Islet of Langerhans (tissue), 1 donor: ENCODE measurements around the gene NCKAP1.
A peak's percentile ranks its signal among the peaks of the same experiment; 100 is the strongest.
"Not testable (repeated sequence)": the region's sequence is repeated elsewhere in the genome, so short reads cannot be mapped to it uniquely, and the experiment has no call there.

Experiments used
- FAIRE-seq: peaks from one replicate; lab custom pipeline; 2011; peaks lifted over from hg19 to GRCh38; lab: Jason Lieb, UNC

NCKAP1 gene

DNA sequence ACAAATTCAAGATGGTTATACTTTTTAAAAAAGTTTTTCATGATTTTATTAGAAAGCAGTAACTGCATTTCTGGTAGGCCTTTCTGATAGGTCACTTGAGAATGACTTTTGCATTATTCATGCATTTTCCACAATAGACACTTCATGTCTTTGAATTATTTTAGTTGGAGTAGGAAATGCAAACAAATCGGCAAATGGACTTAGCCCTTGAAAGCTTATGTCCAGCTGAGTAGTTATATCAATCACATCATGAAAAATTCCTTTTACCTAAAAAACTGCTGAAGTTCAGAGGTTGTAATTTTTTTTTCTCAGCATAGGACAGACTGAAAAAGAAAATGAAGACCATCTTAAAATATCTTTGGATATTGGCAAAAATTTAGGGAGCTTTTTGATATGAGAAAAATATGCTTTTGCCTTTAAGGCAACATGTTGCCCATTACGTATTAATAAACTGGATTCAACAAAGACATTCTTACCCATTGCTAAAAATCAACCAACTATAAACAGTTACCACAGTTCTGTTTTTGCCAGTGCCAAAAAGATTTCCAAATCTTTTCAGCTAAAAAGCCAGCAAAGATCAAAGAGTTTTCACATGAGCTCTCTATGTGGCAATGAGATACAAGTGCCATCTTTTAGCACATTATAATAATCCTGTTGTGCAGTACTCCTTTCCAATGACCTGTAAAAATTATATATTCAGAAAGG, 126.3 kb downstream of the NCKAP1 start:
- FAIRE-seq: peak; percentile 21

DNA sequence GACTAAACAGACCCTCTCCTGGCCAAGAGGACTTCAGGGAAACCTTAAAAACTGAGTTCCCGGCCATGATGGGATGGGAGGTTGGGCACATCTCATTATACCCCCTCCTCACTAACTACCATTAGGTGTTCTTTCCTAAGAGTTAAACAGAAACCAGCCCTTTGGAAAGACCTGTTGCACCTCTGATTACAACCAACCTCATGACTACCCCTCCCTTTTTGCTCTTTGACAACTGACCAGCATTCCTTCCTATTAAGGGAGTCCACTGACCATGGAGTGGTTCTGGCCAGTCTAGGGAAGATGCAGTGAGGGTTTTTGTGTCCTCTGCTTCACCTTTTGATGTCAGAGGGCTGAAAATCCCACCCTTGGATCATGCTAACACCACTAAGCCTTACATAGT, 127.3 kb downstream of the NCKAP1 start:
- FAIRE-seq: no peak

DNA sequence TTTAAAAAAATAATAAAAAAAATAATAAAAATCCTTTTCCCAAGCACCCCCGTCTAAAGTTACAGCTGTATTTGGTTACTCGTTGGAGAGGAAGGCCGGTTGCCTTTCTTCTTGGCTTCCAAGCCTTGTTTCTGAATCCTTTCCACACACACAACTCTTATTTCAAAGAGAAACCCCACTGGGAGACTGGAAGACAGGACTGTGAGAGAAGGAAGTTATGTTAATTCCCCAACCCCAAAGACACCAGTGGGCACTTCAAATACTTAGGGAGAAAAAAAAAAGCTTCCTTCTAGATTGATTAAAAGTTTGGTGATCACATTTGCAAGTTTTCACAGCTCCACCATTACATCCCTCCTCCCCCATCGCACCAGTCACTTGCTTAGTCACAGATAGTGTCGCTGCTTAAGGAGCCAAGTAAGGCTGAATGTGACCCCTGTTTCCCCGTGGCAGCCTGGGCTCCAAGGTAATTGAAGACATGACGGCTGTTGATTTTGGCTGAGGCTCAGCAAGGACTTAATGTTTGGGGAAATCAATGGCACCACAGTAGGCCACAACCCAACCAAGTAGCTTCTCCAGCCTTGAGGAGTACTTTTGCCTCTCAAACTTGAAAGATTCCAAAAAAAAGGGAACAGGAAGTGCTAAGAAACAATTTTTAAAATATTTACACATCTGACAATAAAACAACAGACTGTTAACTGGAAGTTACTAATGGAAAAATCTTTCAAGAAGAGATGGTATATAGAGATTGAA, 131.0 kb downstream of the NCKAP1 start:
- FAIRE-seq: no peak

DNA sequence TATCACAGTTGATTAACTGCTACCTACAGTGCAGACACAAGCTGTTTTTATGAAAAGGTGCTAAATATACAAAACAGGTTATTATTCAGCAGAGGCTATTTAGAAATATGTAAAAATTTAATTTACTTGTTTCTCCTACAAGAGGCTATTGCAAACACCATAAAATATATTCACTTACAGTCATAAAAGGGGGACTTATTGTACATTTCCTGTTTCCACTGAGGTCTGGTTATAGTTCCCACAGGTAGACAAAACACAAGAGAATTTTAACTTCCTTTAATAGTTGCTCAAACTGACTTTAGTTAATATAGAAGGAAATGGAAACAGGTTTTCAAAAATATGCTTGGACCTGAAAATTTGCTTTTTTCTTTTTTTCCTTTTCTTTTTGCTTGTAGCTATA, 131.8 kb downstream of the NCKAP1 start:
- FAIRE-seq: no peak

DNA sequence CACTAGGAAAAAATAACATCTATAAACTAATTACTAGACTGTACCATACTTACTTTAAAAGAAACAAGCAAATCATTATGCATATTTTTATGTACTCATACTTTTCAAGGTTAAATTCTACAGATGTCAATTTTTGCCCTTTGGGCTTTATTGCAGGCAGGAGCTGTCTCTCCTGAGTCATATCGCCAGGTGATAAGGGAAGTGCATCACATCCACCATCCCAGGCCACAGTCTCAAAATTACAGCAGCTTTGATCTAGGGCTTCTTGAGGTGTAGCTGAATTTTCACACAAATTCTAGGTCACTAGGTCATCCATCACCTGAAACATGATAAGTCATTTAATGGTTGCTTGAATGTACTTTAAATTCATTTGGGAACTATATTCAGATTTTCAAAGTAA, 133.4 kb downstream of the NCKAP1 start:
- no peak for FAIRE-seq

DNA sequence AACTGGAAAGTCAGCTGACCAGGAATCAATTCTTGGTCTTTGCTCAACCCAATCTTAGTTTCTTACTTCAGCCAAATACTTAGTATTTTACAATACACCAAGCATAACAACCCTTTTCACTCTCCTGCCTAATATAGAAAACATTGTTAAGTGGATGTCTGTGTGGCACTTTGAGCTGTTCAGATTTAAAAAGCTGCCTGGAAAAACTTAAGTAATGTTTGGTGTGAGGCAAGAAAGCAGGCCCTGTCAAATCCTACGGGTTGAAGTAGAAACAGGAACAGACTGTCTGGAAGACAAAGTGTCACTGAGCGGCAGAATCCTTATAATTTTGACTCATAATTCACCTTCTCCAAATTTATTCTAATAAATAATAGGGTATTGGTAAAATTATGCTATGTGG, 134.7 kb downstream of the NCKAP1 start:
- FAIRE-seq: no peak

DNA sequence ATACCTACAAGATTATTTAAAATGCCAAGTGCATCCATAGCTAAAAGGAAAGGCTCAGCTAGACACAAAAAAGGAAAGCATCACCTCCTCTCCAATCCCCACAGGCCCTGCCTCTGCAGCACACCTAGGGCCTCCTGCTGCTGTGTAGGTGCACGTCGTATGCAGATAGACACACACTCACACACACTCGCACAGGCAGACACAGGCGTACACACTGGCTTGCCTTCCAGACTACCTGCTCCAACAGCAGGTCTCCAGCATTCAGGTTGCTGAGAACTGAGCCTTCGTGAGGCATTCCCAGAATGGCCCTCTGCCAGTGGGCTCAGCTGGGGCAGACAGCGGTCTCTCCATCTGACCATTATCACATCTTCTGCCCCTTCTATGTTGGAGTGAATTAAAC, 136.5 kb downstream of the NCKAP1 start:
- no peak for FAIRE-seq

DNA sequence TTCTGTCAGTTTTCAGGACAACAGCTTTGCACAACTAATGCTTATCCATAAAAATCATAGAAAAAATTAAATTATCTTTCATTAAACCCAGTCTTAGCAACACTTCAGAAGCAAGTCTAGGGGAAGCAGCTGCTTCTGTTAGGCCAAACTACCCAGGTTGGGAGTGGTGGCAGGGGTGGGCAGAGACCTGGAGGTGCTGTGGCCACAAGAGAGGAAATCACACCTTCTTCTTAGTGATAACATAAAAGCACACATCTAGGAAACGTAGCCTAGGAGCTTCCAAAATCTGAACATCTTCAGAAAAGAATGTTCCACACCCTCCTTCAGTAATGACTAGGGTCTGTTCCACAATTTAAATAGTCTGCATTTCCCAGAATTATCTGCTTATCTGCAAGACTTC, 139.5 kb downstream of the NCKAP1 start:
- no peak for FAIRE-seq

DNA sequence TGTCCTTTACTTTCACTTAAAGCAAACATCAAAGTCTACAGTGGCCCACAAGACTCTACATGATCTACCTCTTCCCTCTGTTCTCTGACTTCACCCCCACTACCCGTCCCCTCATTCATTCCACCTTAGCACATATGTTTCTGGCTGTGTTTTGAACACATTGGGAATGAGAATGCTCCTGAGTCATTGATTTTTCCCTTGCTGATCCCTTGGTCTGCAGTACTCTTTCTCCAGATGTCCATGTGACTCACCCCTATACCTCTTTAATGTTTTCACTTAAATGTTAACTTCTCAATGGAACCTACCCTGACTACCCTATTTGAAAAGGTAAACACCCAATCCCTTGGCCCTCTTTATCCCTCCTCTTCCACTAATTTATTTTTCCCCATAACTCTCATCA, 141.1 kb downstream of the NCKAP1 start:
- no peak for FAIRE-seq

DNA sequence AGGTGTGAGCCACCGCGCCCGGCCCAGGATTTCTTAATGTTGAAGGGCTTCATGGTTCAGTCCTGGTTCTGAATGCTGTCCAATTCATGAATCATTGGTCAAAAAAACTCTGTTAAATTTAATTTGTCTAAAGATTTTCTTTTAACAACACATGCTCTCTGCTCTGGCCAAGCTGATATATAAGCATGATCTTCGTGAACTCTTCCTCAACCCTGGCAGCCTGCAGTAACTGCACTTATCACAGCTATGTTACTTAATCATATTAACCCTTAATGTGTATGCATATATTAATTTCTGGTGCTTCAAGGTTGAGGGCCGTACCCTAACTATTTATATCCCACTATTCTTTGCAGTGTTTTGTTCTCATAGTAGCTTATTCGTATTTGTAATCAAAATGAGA, 142.5 kb downstream of the NCKAP1 start:
- FAIRE-seq: no peak

DNA sequence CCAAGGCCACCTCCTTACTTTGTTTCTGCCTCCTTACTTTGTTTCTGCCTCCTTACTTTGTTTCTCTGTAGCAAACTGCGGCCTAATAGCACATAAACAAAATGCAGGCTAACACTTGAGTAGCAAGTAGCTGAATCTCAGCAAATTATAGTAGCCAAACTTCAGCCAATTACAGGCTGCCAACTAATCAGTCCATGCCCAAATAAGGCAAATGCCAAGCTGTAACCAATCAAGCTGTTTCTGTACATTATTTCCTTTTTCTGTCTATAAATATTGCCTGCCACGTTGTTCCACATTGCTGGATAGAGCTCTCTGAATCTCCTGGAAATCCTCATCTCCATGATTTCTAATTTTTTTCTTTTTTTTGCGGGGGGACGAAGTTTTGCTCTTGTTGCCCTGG, 143.1 kb downstream of the NCKAP1 start:
- no peak for FAIRE-seq

DNA sequence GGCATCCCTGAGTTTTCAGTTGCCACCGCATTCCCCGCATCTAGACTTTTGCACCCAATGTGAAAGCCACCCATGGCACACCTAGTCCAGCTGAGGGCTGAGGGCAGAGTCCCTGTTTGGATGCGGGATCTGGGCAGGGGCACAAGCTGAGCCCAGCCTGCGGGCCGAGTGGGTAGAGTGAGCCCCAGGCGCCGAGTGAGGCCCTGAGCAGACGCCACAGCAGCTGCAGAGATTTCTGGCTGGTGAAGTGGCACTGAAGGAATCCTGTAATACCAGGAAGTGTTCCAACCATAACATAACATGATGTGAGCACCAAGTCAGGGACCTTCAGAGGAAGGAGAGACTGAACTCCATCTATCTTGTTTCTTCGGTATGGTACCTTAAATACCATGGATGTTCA, 144.1 kb downstream of the NCKAP1 start:
- FAIRE-seq: no peak

DNA sequence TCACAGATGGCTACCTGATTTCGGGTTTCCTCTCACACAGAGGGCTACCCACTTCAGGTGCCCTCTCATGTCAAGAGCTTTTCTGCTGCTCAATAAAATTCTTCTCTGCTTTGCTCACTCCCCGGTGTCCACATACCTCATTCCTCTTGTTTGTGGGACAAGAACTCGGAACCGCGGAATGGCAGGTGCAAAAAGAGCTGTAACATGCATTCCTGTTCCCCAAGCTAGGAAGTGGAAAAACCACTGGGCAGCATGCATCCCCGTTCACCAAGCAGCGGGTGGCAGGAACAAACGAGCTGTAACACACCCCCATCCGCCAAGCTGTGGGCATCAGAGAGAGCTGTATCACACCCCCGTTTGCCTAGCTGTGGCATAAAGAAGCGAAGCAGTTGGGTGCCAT, 144.6 kb downstream of the NCKAP1 start:
- no peak for FAIRE-seq

DNA sequence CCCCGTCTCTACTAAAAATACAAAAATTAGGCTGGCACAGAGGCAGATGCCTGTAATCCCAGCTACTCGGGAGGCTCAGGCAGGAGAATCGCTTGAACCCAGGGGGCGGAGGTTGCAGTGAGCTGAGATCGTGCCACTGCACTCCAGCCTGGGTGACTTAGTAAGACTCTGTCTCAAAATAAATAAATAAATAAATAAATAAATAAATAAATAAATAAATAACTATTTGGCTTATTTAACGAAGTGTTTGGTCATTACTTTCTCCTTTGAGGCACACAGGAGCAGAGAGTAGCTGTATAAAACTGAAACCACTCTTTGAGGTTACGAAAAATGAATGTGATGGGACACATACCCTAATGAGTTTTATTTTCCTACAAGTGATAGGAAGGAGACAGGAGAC, 145.2 kb downstream of the NCKAP1 start:
- FAIRE-seq: not testable (repeated sequence)

DNA sequence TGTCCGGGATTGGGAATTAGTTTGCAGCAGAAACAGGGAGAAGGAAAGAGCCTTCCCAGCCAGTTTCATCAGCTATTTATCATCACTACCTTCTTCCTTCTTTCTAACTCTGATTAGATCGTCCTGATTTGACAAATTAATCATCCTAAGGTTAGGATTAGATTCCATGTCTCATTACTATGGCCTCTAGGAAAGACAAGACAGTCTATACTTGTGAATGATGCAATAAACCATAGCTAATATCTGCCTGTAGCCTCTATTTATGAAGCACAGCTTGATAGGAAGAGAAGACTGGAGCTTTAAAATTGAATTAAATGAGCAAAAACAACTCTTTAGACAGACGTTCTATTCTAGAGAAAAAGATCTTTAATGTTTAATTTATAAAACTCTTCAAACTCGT, 146.6 kb downstream of the NCKAP1 start:
- FAIRE-seq: no peak

DNA sequence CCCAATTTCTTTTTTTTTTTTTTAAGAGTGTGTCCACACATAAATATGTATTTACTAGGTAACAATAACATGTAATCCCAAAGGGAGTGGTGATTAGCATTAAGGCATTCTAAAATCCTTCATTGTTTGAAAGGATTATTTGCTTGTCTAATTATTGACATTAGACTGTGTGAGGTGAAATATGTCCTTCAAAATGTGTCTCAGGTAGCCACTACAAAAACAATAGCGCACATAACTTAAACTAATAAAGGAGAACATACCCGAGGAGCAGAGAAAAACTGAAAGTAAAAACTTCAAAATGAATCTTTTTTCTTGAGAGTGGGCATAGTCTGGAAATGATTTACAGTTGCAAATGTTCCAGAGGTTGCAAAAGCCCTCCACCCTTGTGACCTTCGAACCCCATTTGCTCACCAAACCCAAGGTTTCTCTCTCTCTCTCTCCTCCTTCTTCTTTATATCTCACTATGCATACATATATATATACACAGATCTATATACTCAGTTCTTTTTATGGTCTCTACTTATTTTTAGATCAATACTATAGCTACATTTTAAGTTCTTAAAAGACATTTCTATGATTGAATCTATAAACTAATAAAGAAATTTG, 147.4 kb downstream of the NCKAP1 start:
- FAIRE-seq: no peak

DNA sequence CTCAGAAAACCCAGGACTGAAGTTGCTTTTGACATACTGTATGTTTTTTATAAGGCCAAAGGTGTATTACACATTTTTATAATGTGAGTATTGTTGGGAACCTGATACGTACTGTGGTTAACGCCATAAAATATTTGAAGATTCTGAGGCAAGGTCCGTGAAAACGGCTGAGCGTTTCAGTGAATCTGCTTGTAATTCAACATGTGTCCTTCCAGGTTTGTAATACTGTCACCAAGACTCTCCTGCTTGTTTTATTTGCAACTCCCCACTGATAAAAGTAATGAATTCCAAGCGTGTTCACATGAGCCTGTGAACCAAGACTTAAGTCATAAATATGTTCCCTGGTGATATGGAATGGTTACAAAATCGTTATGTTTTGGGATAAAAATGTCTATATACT, 148.0 kb downstream of the NCKAP1 start:
- no peak for FAIRE-seq

DNA sequence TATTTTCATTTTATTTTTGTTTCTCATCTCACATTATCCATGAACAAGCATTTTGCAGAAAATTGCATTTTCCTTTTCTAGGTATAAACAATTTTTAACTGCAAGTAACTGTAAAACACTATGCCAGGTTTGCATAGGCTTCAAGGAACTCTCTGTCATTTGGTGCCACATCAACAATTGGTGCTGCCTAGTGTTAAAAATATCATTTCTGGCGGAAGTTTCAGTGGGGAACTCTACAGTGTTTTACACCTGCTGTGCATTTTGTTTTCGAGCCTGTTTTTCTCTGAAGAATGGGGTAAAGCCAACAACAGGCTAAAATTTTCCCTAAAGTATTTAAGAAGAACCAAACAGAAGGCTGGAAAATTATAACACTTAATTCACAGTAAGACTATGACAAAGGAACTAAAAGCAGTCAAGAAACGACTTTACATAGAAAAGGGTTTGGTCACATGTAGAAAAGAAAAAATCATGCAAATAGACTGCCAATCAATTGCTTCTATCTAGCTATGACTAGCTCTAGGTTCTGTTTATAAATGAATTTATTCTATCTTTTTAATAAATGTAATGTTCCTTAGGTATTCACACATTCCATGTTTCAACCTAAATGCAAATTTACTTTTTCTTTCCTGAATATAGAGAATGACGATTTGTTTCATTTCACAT, 150.4 kb downstream of the NCKAP1 start:
- no peak for FAIRE-seq

DNA sequence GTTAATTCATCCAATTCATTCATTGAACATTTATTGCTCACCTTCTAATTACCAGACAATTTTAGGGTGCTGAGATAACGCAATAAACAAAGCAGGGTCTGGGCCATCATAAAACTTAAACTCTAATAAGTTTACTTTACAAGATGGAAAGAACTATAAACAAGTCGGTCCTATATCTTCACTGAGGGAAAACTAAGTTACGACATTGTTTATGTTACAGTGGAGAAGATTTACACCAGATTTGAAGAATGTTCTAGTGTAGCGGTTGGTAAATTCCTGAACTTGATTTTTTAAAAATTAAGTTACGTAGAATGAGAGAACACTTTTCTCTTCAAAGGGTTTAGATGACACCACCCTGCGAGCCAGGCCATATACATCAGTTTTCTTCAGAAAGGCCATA, 151.2 kb downstream of the NCKAP1 start:
- FAIRE-seq: no peak

DNA sequence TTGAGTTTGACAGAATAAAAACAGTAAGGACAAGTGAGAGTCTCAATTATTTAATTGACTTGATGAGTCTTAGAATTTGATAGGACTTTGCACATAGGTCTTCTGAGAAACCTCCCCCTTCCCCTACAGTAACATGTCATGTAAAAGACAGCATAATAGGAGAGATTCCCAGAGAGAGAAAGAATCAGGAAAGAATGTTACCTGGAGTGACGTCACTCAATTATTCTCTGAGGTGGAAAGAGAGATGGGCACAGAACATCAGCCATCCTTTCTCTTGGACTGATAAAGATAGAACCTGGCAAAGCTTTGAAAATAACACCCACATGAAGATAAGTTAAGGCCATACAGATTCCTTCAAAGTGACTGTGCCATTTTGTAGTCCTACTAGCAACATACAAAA, 152.5 kb downstream of the NCKAP1 start:
- no peak for FAIRE-seq

DNA sequence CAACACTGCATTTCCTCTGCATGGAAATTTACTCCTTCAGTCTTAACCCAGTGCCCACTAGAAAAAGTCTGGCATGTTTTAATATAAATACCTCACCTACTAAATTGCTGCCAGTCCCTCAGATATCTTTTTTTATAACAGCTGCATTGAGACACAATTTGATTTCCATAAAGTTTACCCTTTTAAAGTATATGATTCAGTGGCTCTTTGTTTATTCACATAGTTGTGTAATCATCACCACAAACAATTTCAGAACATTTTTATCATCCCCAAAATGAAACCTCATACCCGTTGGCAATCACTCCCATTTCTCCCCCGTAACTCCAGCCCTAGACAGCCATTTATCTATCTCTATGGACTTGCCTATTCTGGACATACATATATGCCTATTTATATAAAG, 154.8 kb downstream of the NCKAP1 start:
- FAIRE-seq: no peak

DNA sequence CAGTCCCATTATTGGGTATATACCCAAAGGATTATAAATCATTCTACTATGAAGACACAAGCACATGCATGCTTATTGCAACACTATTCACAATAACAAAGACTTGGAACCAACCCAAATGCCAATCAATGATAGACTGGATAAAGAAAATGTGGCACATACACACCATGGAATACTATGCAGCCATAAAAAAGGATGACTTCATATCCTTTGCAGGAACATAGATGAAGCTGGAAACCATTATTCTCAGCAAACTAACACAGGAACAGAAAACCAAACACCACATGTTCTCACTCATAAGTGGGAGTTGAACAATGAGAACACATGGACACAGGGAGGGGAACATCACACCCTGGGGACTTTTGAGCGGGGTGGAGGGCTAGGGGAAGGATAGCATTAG, 158.2 kb downstream of the NCKAP1 start:
- FAIRE-seq: not testable (repeated sequence)

DNA sequence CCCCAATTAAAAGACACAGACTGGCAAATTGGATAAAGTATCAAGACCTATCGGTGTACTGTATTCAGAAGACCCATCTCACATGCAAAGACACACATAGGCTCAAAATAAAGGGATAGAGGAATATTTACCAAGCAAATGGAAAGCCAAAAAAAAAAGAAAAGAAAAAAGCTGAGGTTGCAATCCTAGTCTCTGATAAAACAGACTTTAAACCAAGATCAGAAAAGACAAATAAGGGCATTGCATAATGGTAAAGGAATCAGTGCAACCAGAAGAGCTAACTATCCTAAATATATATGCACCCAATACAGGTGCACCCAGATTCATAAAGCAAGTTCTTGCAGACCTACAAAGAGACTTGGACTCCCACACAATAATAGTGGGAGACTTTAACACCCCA, 161.6 kb downstream of the NCKAP1 start:
- FAIRE-seq: not testable (repeated sequence)
